HepG2 (cell line): ENCODE results near the gene MLX. TPM values are rescaled to one million over a fixed set of nuclear protein-coding genes. Genes with fewer than 3 reads are reported as not detected.

ENCODE experiments used
- CEBPB ChIP-seq: IDR thresholded peaks from 2 replicates; pipeline ENCODE4 v1.6.1; 2011; ENCODE audit warnings: low read depth, low read length, improper control_type of control experiment, borderline replicate concordance
- FOXO1 ChIP-seq: sonication (generic); formaldehyde crosslinking; IDR thresholded peaks from 2 replicates; pipeline ENCODE4 v1.4.0; 2020; ENCODE audit warnings: missing genetic modification reagents
- JUNB ChIP-seq: sonication (generic); formaldehyde crosslinking; IDR thresholded peaks from 2 replicates; pipeline ENCODE4 v1.8.0; 2022; ENCODE audit warnings: missing genetic modification reagents, mild to moderate bottlenecking, borderline replicate concordance
- LCORL ChIP-seq, 2 experiments: fragments of 450-650 bp in 1 of 2; sonication (generic) in 1 of 2; formaldehyde crosslinking in 1 of 2; IDR thresholded peaks; 2 replicates each; pipeline versions ENCODE4 v1.5.0 to v1.6.1; 2017 to 2020; ENCODE audit warnings: antibody characterized with exemption in 1 of 2, missing genetic modification reagents in 1 of 2
- NR2F2 ChIP-seq: IDR thresholded peaks from 2 replicates; pipeline ENCODE4 v1.6.1; 2012; ENCODE audit warnings: low read depth, inconsistent platforms, borderline replicate concordance
- ONECUT2 ChIP-seq: sonication (generic); formaldehyde crosslinking; IDR thresholded peaks from 2 replicates; pipeline ENCODE4 v1.4.0; 2020; ENCODE audit warnings: missing genetic modification reagents
- POLR2G ChIP-seq: fragments of 200-400 bp; formaldehyde crosslinking; IDR thresholded peaks from 2 replicates; pipeline ENCODE4 v1.6.1; 2018; ENCODE audit warnings: mild to moderate bottlenecking, low read depth, low read length, moderate library complexity
- SAP130 ChIP-seq: IDR thresholded peaks from 2 replicates; pipeline ENCODE4 v1.6.1; 2016; ENCODE audit warnings: low read depth
- SP1 ChIP-seq, 2 experiments: fragments of 450-650 bp in 1 of 2; sonication (generic) in 1 of 2; formaldehyde crosslinking in 1 of 2; IDR thresholded peaks; 2 replicates each; pipeline versions ENCODE4 v1.4.0 to v1.6.1; 2016 to 2020; ENCODE audit warnings: missing genetic modification reagents in 1 of 2
- SSRP1 ChIP-seq: IDR thresholded peaks from 2 replicates; pipeline ENCODE4 v1.6.1; 2016; ENCODE audit warnings: control low read depth
- ZBTB38 ChIP-seq: sonication (generic); formaldehyde crosslinking; IDR thresholded peaks from 2 replicates; pipeline ENCODE4 v1.5.1; 2020; ENCODE audit warnings: mild to moderate bottlenecking, missing genetic modification reagents
- ZNF138 ChIP-seq: sonication (generic); formaldehyde crosslinking; IDR thresholded peaks from 2 replicates; pipeline ENCODE4 v1.5.0; 2020; ENCODE audit warnings: mild to moderate bottlenecking, low read depth, missing genetic modification reagents
- ZNF33A ChIP-seq: sonication (generic); formaldehyde crosslinking; IDR thresholded peaks from 2 replicates; pipeline ENCODE4 v1.5.1; 2020; ENCODE audit warnings: missing genetic modification reagents, mild to moderate bottlenecking, moderate library complexity, borderline replicate concordance
- ZNF34 ChIP-seq: sonication (generic); formaldehyde crosslinking; IDR thresholded peaks from 2 replicates; pipeline ENCODE4 v1.4.0; 2020; ENCODE audit warnings: mild to moderate bottlenecking, missing genetic modification reagents, borderline replicate concordance
- ZNF547 ChIP-seq: sonication (generic); formaldehyde crosslinking; IDR thresholded peaks from 2 replicates; pipeline ENCODE4 v1.5.1; 2020; ENCODE audit warnings: mild to moderate bottlenecking, missing genetic modification reagents
- ZNF724P ChIP-seq: sonication (generic); formaldehyde crosslinking; IDR thresholded peaks from 2 replicates; pipeline ENCODE4 v1.8.0; 2022; ENCODE audit warnings: missing genetic modification reagents, borderline replicate concordance
- polyA plus RNA-seq, 8 experiments: library from polyadenylated mRNA; depleted of rRNA in 3 of 8; stranded (reverse) in 7 of 8; unstranded in 1 of 8; fragments of >200 nt; fragmentation: Illumina TruSeq in 4 of 8; extraction: Trizol in 4 of 8; gene quantifications; 2 replicates each; pipeline versions ENCODE4 v1.2.1 to v1.2.3, GENCODE V29; 2011 to 2016; ENCODE audit warnings: low read depth in 4 of 8, missing spikeins in 1 of 8, mixed read lengths in 1 of 8; ENCODE audit not compliant: insufficient read depth in 1 of 8
- total RNA-seq, 5 experiments: library from RNA; depleted of rRNA; stranded (reverse); fragments of >200 nt; fragmentation: Illumina TruSeq; extraction: Trizol; gene quantifications; 2 replicates each; pipeline ENCODE4 v1.2.3, GENCODE V29; 2016; ENCODE audit warnings: low read depth in 1 of 5
- TF ChIP-seq, protein P1 (sequence below): sonication (generic); formaldehyde crosslinking; IDR thresholded peaks from 2 replicates; pipeline ENCODE4 v1.5.0; 2020; ENCODE audit warnings: mild to moderate bottlenecking, missing genetic modification reagents, borderline replicate concordance
- TF ChIP-seq, protein P2 (sequence below): sonication (generic); formaldehyde crosslinking; IDR thresholded peaks from 2 replicates; pipeline ENCODE4 v1.5.0; 2020; ENCODE audit warnings: mild to moderate bottlenecking, missing genetic modification reagents, borderline replicate concordance
- TF ChIP-seq, protein P3 (sequence below): sonication (generic); formaldehyde crosslinking; IDR thresholded peaks from 2 replicates; pipeline ENCODE4 v1.4.0; 2020; ENCODE audit warnings: missing genetic modification reagents
- TF ChIP-seq, protein P4 (sequence below): IDR thresholded peaks from 2 replicates; pipeline ENCODE4 v1.6.1; 2016; ENCODE audit warnings: mild to moderate bottlenecking, missing biosample characterization, missing genetic modification reagents
- TF ChIP-seq, protein P5 (sequence below): IDR thresholded peaks from 2 replicates; pipeline ENCODE4 v1.6.1; 2016

Gene MLX
- total and polyA plus RNA-seq, 2 of the 13 experiments (the other 11 are each of a cell fraction or from before 2014, with no cell fraction given), result 38.9 to 74.4 TPM

DNA sequence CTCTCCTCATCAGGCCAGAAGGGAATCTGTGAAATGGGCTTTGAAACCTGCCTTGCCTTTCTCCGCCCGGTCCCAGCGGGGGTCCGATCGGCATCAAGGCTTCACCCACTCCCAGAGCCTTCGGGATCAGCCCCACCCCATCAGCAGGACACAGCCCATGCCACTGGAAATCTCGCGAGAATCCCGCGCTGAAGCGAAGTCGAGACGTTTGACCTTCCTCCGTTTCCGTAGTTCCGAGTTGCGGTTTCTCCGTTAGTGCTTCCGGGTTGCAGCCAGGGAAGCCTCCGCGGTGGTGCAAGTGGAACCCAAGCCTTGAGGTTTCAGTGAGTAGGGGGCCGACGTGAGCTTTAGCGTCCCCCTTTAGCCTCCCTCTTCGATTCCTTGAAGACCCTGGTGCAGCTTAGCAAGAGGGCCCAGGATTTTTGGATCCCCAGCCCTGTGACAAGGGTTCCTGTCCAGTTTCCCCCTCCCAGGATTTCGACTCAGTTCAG, 5.0 kb upstream of the MLX start, which contains the start of gene COASY (continued):
- TF ChIP-seq LCORL (IDR thresholded peaks at IDR 0.05) (no peak), LCORL (CRISPR knock-in tag; IDR thresholded peaks at IDR 0.05) (peak; percentile 74; the same call in 1 of the 2 replicates), ZNF33A (CRISPR knock-in tag) (peak; percentile 78; the same call in 1 of the 2 replicates), JUNB (CRISPR knock-in tag) (peak; percentile 34; the same call in 1 of the 2 replicates), CEBPB (peak; percentile 32; the same call in 1 of the 2 replicates), FOXO1 (CRISPR knock-in tag) (peak; percentile 70), SSRP1 (CRISPR knock-in tag) (no peak), POLR2G (peak; percentile 92), SP1 (IDR thresholded peaks at IDR 0.05) (peak; percentile 93), SP1 (CRISPR knock-in tag; IDR thresholded peaks at IDR 0.05) (peak; percentile 68), ZNF34 (CRISPR knock-in tag) (peak; percentile 31; the same call in 1 of the 2 replicates), ZBTB38 (CRISPR knock-in tag) (peak; percentile 76; the same call in 1 of the 2 replicates), NR2F2 (peak; percentile 12; the same call in 1 of the 2 replicates), ZNF724P (CRISPR knock-in tag) (no peak), ZNF547 (CRISPR knock-in tag) (peak; percentile 58), SAP130 (CRISPR knock-in tag) (peak; percentile 99), ONECUT2 (CRISPR knock-in tag) (no peak), ZNF138 (CRISPR knock-in tag) (no peak; the same call in 1 of the 2 replicates)
- TF ChIP-seq, protein P1, sequence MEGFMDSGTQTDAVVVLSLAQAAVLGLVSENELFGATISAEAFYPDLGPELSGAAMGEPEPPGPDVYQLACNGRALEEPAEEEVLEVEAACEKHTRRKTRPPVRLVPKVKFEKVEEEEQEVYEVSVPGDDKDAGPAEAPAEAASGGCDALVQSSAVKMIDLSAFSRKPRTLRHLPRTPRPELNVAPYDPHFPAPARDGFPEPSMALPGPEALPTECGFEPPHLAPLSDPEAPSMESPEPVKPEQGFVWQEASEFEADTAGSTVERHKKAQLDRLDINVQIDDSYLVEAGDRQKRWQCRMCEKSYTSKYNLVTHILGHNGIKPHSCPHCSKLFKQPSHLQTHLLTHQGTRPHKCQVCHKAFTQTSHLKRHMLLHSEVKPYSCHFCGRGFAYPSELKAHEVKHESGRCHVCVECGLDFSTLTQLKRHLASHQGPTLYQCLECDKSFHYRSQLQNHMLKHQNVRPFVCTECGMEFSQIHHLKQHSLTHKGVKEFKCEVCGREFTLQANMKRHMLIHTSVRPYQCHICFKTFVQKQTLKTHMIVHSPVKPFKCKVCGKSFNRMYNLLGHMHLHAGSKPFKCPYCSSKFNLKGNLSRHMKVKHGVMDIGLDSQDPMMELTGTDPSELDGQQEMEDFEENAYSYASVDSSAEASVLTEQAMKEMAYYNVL (CRISPR knock-in tag), result no peak
- TF ChIP-seq, protein P2, sequence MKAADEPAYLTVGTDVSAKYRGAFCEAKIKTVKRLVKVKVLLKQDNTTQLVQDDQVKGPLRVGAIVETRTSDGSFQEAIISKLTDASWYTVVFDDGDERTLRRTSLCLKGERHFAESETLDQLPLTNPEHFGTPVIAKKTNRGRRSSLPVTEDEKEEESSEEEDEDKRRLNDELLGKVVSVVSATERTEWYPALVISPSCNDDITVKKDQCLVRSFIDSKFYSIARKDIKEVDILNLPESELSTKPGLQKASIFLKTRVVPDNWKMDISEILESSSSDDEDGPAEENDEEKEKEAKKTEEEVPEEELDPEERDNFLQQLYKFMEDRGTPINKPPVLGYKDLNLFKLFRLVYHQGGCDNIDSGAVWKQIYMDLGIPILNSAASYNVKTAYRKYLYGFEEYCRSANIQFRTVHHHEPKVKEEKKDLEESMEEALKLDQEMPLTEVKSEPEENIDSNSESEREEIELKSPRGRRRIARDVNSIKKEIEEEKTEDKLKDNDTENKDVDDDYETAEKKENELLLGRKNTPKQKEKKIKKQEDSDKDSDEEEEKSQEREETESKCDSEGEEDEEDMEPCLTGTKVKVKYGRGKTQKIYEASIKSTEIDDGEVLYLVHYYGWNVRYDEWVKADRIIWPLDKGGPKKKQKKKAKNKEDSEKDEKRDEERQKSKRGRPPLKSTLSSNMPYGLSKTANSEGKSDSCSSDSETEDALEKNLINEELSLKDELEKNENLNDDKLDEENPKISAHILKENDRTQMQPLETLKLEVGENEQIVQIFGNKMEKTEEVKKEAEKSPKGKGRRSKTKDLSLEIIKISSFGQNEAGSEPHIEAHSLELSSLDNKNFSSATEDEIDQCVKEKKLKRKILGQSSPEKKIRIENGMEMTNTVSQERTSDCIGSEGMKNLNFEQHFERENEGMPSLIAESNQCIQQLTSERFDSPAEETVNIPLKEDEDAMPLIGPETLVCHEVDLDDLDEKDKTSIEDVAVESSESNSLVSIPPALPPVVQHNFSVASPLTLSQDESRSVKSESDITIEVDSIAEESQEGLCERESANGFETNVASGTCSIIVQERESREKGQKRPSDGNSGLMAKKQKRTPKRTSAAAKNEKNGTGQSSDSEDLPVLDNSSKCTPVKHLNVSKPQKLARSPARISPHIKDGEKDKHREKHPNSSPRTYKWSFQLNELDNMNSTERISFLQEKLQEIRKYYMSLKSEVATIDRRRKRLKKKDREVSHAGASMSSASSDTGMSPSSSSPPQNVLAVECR (CRISPR knock-in tag), result peak; percentile 93
- TF ChIP-seq, protein P3, sequence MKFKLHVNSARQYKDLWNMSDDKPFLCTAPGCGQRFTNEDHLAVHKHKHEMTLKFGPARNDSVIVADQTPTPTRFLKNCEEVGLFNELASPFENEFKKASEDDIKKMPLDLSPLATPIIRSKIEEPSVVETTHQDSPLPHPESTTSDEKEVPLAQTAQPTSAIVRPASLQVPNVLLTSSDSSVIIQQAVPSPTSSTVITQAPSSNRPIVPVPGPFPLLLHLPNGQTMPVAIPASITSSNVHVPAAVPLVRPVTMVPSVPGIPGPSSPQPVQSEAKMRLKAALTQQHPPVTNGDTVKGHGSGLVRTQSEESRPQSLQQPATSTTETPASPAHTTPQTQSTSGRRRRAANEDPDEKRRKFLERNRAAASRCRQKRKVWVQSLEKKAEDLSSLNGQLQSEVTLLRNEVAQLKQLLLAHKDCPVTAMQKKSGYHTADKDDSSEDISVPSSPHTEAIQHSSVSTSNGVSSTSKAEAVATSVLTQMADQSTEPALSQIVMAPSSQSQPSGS, result peak; percentile 88; the same call in 1 of the 2 replicates
- TF ChIP-seq, protein P4, sequence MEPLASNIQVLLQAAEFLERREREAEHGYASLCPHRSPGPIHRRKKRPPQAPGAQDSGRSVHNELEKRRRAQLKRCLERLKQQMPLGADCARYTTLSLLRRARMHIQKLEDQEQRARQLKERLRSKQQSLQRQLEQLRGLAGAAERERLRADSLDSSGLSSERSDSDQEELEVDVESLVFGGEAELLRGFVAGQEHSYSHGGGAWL (CRISPR knock-in tag), result no peak; the same call in 1 of the 2 replicates
- TF ChIP-seq, protein P5, sequence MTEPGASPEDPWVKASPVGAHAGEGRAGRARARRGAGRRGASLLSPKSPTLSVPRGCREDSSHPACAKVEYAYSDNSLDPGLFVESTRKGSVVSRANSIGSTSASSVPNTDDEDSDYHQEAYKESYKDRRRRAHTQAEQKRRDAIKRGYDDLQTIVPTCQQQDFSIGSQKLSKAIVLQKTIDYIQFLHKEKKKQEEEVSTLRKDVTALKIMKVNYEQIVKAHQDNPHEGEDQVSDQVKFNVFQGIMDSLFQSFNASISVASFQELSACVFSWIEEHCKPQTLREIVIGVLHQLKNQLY, result peak; percentile 79; the same call in 1 of the 2 replicates
